ENCODE data around the gene KRTAP4-5.

- TF ChIP-seq CTCF (IDR thresholded peaks at IDR 0.05), result no peak
- TF ChIP-seq POLR2A (IDR thresholded peaks at IDR 0.05), result no peak
Observed at GRCh38 chr17:41177727-41178271, 28.2 kb upstream of the KRTAP4-5 start, which contains the start of gene KRTAP4-2.

All from testis (tissue), 2 donors.